Measurements from ENCODE around the gene CLEC11A.

DNA sequence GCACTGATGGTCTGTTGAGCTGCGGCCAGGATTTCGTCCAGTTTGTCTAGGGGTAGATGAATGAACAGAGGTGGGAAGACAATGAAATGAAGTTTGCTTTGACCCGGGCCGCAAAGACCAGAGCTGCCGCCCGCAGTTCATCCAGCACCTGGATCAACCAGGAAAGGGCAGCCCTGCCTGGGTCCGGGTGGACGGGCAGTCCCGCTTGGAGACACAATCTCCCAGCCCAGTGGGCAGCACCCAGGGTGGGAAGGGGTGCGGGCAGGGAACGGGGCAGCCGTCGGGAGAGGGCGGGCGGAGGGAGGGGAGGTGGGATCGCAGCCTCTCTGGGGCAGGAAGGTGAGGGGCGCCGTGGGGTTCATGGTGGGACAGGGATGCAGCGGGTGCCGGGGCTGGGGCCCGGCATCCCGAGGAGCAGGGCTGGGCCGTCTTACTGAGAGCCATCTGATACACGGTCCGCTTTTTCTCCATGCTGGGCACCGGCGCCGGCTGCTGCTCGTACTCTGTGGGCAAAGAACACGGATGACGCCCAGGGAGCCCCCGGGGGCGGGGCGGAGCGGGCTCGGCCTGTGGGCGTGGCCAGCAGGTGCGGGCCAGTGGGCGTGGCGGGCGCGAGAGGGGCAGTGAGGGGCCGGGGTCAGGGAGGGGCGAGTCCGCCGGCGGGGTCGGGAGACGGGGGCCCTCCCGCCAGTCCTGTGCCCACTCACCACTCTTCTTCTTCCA is 36.7 kb upstream of the CLEC11A start:
- TF ChIP-seq, protein P1, sequence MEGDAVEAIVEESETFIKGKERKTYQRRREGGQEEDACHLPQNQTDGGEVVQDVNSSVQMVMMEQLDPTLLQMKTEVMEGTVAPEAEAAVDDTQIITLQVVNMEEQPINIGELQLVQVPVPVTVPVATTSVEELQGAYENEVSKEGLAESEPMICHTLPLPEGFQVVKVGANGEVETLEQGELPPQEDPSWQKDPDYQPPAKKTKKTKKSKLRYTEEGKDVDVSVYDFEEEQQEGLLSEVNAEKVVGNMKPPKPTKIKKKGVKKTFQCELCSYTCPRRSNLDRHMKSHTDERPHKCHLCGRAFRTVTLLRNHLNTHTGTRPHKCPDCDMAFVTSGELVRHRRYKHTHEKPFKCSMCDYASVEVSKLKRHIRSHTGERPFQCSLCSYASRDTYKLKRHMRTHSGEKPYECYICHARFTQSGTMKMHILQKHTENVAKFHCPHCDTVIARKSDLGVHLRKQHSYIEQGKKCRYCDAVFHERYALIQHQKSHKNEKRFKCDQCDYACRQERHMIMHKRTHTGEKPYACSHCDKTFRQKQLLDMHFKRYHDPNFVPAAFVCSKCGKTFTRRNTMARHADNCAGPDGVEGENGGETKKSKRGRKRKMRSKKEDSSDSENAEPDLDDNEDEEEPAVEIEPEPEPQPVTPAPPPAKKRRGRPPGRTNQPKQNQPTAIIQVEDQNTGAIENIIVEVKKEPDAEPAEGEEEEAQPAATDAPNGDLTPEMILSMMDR (IDR thresholded peaks at IDR 0.05) = no peak
- no peak for TF ChIP-seq POLR2A (IDR thresholded peaks at IDR 0.05)

All from sigmoid colon (tissue), 3 donors.